Subcutaneous adipose tissue (tissue), 4 donors: Measurements from ENCODE around the gene CDCA8. TPM values are rescaled to one million over a fixed set of nuclear protein-coding genes. Genes with fewer than 3 reads are reported as not detected.

Experiments
- total RNA-seq, 4 donors: library from RNA; depleted of rRNA; stranded (reverse); fragments of >200 nt; gene quantifications; one replicate each; pipeline ENCODE4 v1.1.0, GENCODE V29; 2016
- TF ChIP-seq, protein P1 (sequence below): fragments of 450-650 bp; IDR thresholded peaks from one replicate; pipeline ENCODE4 v1.5.1; 2016; ENCODE audit warnings: low read depth, mild to moderate bottlenecking, control low read depth, antibody characterized with exemption, moderate library complexity

CDCA8 gene
- 1 to 10 TPM in 2 of 4 donors, under 1 TPM in 2; 0.57 to 1.3 (median 0.89) TPM for total RNA-seq

- TF ChIP-seq, protein P1, sequence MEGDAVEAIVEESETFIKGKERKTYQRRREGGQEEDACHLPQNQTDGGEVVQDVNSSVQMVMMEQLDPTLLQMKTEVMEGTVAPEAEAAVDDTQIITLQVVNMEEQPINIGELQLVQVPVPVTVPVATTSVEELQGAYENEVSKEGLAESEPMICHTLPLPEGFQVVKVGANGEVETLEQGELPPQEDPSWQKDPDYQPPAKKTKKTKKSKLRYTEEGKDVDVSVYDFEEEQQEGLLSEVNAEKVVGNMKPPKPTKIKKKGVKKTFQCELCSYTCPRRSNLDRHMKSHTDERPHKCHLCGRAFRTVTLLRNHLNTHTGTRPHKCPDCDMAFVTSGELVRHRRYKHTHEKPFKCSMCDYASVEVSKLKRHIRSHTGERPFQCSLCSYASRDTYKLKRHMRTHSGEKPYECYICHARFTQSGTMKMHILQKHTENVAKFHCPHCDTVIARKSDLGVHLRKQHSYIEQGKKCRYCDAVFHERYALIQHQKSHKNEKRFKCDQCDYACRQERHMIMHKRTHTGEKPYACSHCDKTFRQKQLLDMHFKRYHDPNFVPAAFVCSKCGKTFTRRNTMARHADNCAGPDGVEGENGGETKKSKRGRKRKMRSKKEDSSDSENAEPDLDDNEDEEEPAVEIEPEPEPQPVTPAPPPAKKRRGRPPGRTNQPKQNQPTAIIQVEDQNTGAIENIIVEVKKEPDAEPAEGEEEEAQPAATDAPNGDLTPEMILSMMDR = no peak
These were observed at the start of gene CDCA8 for GRCh38 chr1:37692078-37692833. Gene CDCA8 (plus strand): TSS chr1:37692516. CDS start chr1:37692691, 175 bp downstream.

DNA sequence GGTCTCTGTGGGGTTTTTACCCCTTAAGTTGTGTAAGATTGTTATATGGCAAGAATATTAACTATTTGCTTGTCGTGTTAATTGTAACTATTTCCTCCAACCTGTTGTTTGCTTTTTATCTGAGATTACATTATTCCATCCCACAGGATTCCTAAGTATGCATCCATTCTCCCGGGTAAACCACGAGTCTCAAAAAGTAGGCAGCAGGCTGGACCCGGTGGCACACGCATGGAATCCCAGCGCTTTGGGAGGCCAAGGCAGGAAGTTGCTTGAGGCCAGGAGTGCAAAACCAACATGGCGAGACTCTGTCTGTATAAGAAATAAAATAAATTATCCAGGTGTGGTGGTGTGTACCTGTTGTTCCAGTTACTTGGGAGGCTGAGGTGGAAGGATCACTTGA, 45.0 kb upstream of the CDCA8 start:
- TF ChIP-seq, protein P1 = no peak

GRCh38 chr1:37650173-37650572, 42.1 kb upstream of the CDCA8 start:
- TF ChIP-seq, protein P1 = no peak

- TF ChIP-seq, protein P1 = no peak
These were observed 41.6 kb upstream of the CDCA8 start for GRCh38 chr1:37650721-37651120.

- TF ChIP-seq, protein P1 = no peak
These were observed 40.5 kb upstream of the CDCA8 start for GRCh38 chr1:37651803-37652202.

DNA sequence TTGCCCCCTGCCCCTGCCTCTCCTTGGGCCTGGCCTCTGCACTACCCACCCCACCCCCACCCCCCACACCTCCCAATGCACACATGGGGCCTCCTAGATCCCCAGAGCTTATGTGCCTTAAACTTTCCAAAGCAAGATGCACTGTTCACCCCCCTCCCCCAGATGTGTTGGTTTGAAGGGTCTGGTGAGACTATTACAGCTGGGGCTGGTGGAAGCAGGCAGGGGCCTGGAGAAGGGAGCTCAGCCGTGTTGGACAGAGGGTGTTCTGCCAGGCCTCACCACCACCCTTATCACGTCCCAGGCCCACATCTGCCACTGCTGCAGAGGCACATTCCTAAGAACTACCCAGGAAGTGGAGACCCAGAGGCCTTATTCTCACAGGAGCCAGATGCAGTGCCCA, 39.3 kb upstream of the CDCA8 start:
- TF ChIP-seq, protein P1 = no peak

DNA sequence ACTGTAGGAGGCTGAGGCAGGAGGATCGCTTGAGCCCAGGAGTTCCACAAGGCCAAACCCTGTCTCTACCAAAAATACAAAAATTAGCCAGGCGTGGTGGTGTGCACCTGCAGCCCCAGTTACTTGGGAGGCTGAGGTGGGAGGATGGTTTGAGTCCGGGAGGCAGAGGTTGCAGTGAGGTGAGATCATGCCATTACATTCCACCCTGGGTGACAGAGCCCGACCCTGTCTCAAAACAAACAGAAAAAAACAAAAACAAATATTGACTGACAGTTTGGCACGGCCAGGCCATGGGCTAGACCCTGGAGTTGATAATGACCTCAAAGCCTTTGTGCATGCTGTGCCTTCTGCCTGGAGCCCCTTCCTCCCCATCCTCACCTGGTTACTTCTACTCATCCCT, 38.4 kb upstream of the CDCA8 start:
- TF ChIP-seq, protein P1 = no peak
